ENCODE measurements around the gene HES3.

Gene HES3

GRCh38 chr1:6265151-6265550, 21.2 kb downstream of the HES3 start:
- no peaks in the 10 kb centered on the region for H3K36me3 ChIP-seq
- no peaks in the 10 kb centered on the region for H3K9me3 ChIP-seq
- H3K4me1 ChIP-seq (ENCODE audit: control insufficient read depth in 1 of 2, insufficient read depth in 1 of 2, low read depth in 1 of 2, low read length in 1 of 2) = peaks cover 0 to 10% of the 10 kb centered on the region in 2 experiments
- no peak for TF ChIP-seq CTCF (IDR thresholded peaks at IDR 0.05)
- no peak overlapping the region for H3K4me3 ChIP-seq (ENCODE audit: low read depth in 1 of 2, low read length in 1 of 2)
- peaks cover 46% of the 10 kb centered on the region for H3K27me3 ChIP-seq
- H3K27ac ChIP-seq = no peak overlapping the region

- Histone ChIP-seq H3K36me3 (no peaks in the 10 kb centered on the region), H3K4me1 (ENCODE audit: control insufficient read depth in 1 of 2, insufficient read depth in 1 of 2, low read depth in 1 of 2, low read length in 1 of 2) (no peaks in the 10 kb centered on the region), H3K27me3 (peaks cover 32% of the 10 kb centered on the region), H3K27ac (no peak overlapping the region), H3K4me3 (ENCODE audit: low read depth in 1 of 2, low read length in 1 of 2) (no peak overlapping the region), H3K9me3 (no peaks in the 10 kb centered on the region)
- TF ChIP-seq CTCF (IDR thresholded peaks at IDR 0.05) = no peak
These were observed 22.7 kb downstream of the HES3 start for GRCh38 chr1:6266641-6267040.

GRCh38 chr1:6267686-6268322, 23.8 kb downstream of the HES3 start:
- TF ChIP-seq CTCF (IDR thresholded peaks at IDR 0.05) = no peak
- Histone ChIP-seq H3K36me3 (no peaks in the 10 kb centered on the region), H3K4me3 (ENCODE audit: low read depth in 1 of 2, low read length in 1 of 2) (no peak overlapping the region), H3K4me1 (ENCODE audit: control insufficient read depth in 1 of 2, insufficient read depth in 1 of 2, low read depth in 1 of 2, low read length in 1 of 2) (no peaks in the 10 kb centered on the region), H3K27me3 (peaks cover 20% of the 10 kb centered on the region), H3K27ac (no peak overlapping the region), H3K9me3 (no peaks in the 10 kb centered on the region)

- H3K4me1 ChIP-seq (ENCODE audit: control insufficient read depth in 1 of 2, insufficient read depth in 1 of 2, low read depth in 1 of 2, low read length in 1 of 2) = no peaks in the 10 kb centered on the region
- no peak overlapping the region for H3K4me3 ChIP-seq (ENCODE audit: low read depth in 1 of 2, low read length in 1 of 2)
- H3K36me3 ChIP-seq = no peaks in the 10 kb centered on the region
- no peak overlapping the region for H3K27ac ChIP-seq
- H3K9me3 ChIP-seq = no peaks in the 10 kb centered on the region
- no peak for TF ChIP-seq CTCF (IDR thresholded peaks at IDR 0.05)
- H3K27me3 ChIP-seq = peaks cover 14% of the 10 kb centered on the region
These were observed 24.4 kb downstream of the HES3 start for GRCh38 chr1:6268415-6268814.

GRCh38 chr1:6269296-6269695, 25.3 kb downstream of the HES3 start:
- Histone ChIP-seq H3K4me3 (ENCODE audit: low read depth in 1 of 2, low read length in 1 of 2) (no peak overlapping the region), H3K9me3 (no peaks in the 10 kb centered on the region)
- TF ChIP-seq CTCF (IDR thresholded peaks at IDR 0.05) = no peak

More at GRCh38 chr1:6269296-6269695, 25.3 kb downstream of the HES3 start:
- Histone ChIP-seq H3K36me3 (no peaks in the 10 kb centered on the region), H3K4me1 (ENCODE audit: control insufficient read depth in 1 of 2, insufficient read depth in 1 of 2, low read depth in 1 of 2, low read length in 1 of 2) (no peaks in the 10 kb centered on the region), H3K27me3 (peaks cover 5% of the 10 kb centered on the region), H3K27ac (no peak overlapping the region)
